ENCODE data around the gene HADH.
"Not testable (repeated sequence)": the region's sequence is repeated elsewhere in the genome, so short reads cannot be mapped to it uniquely, and the experiment has no call there.

The HADH gene

DNA sequence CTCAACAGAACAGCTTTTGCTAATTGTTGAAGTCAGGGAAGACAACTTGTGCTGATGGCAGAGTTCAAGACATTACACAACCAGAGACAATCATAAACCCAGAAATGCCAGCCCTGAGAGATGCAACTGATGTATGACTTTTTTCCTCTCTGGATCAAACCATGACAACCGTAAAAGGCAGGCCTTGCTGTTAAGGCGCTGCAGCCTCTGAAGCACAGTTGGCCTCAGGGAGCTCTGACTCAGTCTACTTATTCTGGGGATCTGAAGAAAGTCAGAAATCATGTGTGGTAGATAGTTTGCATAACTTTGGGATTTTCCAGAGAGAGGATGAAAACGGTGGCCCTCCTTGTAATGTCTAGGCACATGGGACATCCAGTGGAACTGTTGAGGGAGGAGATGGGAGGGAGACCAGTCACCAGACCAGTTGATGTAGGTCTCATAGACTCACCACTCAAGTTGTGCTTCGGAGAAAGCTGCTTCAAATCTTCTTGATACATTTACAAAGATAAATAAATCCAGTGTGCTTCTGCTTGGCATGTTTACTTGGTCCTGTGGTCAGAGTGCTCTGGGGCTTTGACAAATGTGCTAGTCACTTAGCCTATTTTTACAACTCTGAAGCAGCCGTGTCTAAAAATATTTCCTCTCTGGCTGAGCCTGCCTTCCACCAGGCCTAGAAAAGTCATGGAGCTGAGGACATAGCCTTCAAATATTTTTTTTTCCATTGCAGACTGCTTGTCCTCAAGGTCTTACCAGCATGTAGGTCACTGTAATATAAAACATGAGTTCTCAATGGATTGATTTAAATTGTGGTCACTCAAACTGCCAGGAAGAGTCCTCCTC is 7.5 kb downstream of the HADH start:
- DNase-seq: no peak

DNA sequence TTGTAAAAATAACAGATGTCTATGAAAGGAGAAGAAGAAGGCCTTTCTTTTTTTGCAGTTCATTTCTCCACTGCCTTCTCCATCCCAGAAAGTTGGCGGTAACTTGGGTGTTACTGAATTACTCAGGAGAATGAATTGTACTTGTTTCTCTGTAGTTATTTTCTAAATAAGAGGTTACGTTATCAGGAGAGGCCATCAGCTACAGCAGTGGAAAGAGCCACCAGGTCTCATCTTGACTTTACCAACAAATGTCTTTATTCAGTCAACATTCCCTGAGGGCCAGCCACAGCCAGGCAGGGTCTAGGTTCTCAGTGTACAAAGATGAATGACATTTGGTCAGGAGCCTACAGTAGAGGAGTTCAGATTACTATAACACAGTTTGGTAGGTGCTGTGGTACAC is 8.1 kb downstream of the HADH start:
- no peak for DNase-seq

DNA sequence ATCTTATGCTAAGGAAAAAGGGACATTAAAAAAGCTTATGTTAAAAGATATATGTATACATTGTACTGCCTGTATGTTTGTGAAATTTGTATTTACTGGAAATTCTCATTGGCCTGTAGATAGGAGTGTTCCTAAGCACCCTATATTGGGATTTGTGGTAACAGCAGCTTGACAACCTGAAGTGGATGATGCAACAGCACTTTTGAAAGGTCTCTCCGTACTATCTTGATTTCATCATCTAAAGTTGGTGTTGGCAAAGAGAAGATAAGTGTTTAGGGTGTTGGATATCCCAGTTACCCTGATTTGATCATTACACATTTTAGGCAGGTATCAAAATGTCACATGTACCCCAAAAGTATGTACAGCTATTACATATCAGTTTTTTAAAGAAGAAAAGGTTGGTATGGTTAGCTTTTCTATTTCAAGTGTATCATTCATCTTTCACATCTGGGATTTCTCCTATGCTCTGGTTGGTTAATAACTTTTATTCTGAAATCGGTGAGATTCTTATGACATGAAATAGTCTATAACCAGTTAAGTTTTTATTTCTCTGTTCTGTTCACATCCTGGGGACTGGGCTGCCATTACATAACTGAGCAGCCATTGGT is 10.3 kb downstream of the HADH start:
- no peak for DNase-seq

DNA sequence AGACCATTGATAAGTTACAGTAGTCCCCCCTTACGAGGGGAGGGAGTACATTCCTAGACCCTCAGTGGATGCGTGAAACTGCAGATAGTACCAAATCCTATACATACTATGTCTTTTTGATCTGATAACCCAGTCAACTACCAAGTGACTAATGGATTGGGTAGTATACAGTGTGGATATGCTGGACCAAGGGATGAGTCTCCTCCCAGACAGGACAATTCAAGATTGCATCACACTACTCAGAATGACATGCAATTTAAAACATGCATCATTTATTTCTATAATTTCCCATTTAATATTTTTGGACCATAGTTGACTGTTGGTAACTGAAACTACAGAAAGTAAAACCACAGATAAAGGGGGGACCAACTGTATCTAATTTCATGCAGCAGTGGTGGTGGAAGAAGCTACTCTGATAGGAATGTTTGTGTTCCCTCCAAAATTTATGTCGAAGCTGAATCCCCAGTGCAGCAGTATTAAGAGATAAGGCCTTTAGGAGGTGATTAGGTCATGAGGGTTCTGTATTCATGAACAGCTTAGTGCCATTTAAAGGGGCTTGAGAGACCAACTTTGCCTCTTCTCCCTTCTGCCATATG is 11.9 kb downstream of the HADH start:
- DNase-seq: no peak

DNA sequence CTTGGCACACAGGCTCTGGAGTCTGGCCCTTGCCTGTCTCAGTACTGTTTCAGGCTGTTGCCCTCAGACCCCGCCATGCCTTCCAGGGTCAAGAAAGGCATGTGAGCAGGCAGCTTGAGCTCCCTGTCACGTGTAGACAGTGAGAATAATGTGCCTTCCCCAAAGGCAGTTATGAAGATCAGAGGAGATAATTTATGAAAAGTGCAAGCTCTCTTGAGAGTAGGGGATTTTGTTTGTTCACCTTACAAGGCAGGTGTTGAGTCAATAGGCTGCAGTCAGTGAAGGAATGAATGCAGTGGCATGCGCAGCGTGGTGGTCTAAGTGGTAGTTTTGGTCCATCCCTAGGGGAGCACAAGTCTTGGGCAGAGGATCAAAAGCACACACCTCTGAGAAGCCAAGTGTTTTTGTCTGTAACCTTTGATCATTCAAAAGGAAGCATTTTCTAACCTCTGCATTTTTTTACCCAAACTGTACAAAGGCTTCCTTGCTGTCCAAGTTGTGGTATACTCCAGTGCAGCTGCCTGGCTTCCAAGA is 14.4 kb downstream of the HADH start:
- DNase-seq: no peak

DNA sequence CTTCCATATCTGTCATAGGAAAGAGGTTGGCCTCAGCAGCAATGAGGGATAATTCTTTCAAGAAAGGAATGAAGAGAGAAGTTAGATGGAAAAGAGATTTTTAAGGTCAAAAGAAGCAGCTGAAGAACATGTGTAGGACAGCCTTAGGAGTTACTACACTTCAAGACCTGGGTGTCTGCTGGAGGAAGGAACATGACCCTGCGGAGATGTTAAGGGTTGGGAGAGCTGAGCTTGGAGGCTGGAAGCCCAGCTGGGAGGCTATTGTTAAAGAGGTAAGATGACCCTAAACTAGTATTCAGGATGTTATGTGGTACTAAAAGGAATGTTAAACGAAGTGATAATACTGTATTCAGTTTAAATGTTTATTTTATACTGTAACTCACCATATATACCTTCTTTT is 15.0 kb downstream of the HADH start:
- DNase-seq: no peak

DNA sequence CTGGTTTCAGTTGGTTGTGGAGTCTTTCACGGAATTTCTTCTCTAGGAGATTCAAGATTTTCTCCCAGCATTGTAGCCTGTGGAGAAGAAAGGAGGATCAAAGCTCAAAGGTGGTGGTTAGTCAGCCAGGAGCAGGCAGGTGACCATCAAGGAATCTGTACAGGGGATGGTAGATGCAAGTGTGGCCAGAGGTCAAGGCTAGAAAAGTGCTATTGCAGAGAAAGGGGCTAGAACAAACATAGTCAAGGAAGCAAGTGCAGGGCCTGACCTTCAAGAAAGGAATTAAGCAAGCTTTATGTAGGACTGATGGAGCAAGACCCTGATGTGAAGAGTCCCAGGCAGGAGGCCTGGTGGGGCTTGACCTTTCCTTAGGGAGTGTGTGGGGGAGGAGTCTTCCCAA is 16.1 kb downstream of the HADH start:
- DNase-seq: no peak

DNA sequence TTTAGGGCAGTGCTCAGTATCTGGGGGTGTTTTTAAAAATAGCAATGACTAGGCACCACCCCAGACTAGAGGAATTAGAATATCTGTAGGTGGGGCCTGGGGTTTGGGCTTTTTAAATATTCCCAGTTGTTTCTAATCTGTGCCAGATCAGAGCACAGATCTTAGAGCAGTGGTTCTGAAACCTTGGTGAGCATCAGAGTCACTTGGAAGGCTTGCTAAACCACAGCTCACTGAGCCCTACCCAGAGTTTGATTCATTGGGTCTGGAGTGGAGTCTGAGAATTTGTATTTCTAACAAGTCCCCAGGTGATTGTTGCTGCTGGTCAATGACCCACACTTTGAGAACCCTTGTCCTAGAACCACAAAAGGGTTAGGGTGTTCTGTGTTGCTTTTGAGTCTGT is 16.7 kb downstream of the HADH start:
- DNase-seq: no peak

DNA sequence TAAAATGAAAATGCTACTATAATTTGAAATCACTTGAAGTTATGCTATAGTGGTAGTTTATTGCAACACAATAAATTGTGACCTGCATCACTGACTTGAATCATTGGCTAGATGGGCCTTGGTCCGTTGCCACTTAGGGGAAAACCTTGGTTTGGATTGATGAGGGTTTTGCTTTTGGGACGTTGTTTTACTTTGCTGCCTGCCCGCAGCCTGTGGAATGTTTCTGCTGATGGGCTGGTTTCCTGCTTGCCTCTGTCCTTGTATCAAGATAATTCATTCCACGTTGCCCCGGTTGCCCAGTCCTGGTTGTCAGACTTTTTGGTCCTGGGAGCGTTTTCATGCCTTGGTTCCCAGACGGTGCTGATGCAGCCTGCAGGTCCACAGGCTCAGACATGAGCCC is 18.3 kb downstream of the HADH start:
- DNase-seq: no peak

DNA sequence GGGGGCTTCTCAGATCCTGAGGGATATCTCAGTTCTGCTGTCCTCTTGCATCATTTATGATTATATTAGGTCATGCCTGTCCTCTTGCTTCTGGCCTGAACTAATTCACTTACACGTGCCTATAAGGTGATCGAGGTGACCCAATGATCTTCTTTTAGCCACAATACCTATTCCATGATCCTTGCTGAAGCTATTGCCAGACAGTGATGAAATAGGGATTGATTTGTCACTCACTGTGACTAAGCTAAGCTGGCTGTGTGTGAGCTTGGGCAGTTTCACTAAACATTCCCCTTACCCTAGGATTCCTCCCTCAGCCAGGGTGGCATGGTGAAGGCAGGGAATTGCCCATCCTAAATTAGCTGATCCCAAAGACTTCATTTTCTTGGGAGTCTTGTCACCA is 19.0 kb downstream of the HADH start:
- DNase-seq: no peak

DNA sequence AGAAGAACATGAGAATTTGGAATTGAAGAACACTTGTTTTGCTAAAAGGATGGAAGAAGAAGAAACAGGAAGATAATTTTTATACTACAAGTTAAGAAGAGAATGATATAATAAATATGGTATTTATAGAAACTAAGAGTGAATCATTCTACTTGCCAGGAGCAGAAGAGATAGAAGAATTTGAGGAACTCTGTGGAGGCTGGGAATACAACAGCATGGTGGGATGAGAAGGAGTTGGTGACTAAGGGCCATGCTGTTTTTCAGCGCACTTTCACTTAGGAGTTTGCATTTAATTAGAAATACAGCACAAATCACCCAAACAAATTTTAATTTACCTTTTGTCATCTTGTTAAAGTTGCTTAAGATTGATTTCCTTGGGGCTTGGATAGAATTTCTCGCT is 20.5 kb downstream of the HADH start:
- DNase-seq: no peak

DNA sequence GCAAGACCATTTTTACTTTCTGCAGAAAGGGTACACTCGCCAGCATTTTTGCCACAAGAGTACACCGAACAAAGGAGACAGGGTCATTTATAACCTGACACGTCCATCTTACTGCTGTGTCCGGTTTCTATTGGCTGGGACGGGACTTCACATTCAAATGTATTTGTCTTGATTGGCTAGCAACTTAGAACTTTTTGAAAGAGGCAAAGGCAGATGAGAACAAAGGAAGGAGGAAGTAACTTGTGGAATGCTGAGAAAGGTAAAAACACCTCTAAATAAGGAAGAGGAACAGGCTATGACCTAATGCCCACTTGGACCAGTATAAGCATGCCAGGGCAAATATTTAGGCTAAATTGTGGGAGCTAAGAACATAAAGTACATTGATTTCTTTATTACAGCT is 22.7 kb downstream of the HADH start:
- DNase-seq: not testable (repeated sequence)

DNA sequence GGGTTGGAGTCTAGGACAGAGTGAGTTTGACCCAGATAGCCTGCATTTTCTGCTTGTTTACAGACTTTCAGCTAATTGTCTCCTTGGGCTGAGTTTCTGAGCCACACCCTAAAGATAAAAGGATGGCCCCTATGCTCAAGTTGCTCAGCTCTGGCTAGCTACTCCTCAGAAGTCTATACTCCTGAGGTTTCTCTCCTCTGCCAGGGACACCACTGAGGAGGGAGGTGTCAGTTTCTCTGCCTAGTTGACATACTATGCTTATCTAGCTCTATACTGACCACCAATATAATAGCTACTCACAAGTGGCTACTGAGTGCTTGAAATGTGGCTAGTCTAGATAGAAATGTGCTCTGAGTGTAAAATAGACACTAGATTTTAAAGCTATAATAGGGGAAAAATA is 23.6 kb downstream of the HADH start:
- no peak for DNase-seq

DNA sequence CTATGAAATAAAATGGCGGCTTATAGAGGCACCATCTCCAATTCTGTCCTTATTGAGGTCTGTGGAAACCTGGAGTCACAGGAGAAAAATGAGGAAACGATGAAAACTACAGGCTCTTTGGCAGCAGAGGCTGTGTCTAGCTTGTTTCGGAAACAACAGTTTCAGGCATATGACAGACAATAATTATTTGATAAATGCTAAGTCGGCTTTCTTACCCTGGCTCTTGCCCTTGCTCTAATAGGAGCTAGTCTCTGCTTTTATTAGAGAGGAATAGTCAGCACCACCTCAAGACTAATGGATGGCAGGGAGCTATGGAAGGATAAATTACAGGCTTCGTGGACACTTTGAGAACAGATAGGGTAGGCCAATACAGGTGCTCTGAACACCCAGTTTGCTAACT is 24.3 kb downstream of the HADH start:
- DNase-seq: no peak

DNA sequence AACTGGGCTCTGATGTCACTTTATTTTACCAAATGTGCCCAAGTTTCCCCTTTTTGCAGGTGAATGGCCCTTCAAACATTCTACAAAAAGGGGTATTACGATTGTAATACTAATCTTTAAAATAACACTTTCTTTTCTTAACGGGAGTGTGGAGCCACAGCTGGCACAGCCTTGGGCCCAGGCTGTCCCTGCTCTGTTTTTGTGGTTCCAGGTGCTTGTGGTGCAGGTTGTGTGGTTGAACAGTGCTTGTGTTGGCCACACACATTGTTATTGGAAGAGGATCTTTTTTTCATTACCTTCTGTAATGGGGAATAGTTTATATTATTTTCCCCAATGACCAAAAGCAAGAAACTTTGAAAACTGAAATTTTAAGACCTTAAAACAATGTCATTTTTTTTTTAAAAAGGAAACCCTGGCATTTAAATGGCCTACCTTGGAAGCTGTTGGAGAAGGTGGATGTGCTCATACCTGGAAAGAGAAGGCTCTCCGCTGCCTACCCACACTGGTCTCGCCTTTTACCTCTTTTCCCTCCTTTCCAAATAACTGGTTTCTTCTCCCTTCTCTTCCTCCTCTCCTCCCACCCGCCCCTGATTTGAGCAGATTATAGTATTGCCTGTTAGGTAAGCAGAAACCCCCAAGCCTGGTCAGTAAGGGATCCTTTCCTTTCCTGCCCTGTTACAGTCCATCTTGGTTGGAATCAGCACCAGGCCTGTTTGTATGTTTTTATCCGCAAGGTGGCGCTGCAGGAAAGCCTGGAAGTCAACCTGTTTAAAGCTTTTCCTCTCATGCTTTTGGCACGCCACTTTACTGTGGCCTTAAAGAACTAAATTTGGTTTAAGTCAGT is 28.6 kb downstream of the HADH start:
- DNase-seq: peak; percentile 84

DNA sequence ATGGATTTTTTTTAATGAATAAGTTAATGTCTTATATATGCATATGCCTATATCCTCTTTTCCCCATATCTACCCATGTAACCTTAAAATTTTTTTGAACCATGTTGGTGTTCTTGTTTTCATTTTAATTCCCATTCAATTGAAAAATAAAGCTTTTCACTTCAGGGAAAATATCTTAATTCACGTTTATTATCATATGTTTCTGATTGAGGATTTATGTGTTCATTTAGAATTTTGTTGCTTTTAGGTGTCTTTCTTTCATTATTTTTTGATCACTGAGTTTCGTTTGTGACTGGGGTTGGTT is 29.1 kb downstream of the HADH start:
- DNase-seq: no peak

DNA sequence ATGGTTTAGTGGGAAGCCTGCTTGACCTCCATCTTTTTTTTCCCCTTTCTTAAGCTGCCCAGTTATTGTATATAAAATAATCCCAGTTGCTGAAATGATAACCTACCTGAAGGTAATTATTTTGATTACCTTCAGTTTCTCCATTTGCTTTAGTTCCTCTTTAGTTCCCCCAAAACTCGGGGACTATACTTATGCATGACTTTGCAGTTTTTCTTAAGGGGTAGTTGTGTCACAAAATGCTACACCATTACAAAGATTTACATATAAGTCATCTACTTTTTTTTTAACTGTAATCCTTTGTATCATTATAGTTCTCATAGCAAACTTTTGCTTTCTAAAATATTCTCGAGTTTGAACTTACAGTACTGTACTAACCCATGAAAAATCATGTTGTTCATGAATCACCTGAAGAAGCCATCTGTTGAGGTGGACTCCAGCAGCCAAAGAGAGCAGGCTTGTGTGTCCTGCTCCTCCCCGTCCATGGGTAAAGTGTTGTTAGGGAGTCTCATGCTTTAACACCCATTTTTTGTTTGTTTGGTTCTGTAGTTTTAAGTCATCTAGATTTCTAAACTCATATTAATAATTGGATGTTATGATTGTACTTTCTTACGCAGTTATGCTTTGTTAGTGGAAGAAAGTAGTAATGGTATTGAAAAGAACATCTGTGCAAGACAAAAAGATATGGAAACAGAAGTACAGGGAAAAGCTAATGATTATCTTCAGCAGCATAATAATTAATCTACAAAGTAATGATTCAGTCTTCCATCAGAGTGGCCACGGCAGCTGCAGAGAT is 34.6 kb downstream of the HADH start:
- no peak for DNase-seq

DNA sequence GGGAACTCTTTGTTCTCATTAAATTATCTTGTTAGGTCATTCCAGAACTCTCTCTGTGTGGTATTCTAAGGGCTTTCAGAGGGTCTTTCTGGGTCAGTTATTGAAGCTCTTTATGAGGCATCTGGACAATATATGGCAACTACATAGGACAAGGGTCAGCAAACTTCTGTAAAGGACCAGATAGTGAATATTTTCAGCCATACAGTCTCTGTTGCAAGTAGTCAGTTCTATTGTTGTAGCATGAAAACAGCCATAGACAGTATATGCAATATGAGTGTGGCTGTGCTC is 35.1 kb downstream of the HADH start:
- no peak for DNase-seq

DNA sequence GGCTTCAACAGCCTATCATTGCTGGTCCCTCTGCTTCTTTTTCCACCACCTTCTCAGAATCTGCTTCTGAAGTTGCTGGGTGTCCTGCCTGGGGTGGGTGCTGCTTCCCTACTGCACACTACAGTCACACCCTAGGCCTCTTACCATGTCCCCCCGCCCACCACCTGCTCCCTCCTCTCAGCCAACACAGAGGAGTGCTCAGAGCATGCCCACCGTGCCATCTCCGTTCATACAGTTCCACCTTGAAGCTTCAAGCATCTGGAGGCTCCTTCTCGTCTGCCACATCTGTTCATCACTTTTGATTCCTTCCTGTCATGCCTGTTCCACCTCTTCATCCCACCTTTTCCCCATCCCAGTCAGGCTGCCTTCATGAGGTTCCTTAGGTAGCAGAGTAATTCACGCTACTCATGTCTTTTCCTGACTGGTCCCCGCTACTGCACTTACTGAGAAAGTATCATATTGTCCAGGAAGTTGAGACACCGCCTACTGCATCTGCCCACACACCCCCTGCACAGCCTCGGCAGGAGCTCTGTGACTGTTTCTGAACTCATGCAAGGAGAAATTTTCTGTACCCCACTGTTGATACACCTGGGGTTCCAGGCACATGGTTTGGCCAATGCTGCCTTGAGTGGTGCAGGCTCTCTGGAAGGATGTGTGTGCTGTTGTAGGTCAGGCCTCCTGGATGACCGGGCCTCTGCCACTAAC is 39.5 kb downstream of the HADH start:
- DNase-seq: peak; percentile 68

DNA sequence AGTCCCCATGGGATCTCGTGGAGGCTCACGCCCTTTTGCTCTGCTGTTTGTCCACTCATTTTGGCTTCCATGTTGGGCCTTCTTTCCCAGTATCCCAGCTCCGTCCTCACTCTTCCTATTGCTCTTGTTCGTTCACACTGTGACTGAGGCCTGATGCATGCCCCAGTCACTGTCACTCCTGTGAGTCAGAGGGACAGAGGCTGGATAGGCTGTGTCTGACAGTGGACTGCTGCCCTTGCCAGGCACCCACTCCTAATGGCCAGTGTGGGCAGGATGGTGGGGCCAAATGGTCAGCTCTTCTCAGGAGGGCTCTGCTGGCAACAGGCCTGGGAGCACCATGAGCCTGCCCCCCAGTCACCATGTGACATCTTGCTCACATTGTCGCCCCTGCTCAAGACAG is 40.0 kb downstream of the HADH start:
- DNase-seq: no peak

DNA sequence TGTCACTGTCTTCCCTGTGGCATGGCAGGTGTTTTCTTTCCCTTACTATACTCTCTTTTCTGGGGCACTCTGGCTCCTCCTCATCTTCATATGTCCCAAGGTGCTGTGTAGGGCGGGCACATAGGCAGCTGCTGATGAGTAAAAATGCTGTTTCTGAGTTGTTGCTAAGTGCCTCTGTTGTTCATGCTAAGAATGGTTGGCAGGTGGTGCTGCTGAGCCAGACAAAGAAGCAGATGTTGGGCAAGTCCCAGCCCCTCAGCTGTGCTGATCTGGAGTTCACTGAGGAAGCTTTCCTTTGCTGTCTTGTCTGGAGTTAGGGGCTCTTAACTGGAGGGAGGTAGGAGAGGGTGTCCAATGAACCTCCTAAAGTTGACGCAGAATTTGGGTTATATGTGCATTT is 40.6 kb downstream of the HADH start:
- peak; percentile 79 for DNase-seq

DNA sequence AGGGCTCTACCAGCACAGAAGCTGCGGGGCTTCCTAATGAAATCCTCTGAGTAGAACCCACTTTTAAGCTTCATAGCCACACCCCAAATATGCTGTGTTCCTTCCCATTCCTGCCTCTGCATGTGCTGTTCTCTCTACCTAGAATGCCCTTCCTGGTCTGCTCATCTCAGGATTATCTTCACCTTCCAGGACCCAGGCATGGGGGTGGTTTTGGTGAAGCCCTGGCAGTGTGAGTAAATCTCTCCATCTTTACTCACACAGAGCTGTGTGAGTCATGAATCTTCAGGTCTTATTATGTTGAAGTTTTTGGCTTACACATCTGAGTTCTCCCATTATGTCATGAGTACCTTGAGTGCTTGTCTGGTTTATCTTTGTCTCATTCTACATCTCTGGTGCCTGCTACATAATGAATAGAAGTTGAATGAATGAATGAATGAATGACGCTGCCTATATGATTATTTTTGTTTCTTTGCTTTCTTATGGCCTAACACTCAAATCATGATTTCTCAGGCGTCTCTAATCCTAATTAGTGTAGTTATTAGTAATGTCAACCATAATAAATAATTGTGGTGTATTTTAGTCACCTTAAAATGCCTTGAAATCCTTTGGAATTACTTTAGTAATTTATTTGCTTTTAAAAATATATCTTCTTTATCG is 41.9 kb downstream of the HADH start:
- peak; percentile 70 for DNase-seq

Measured in activated naive CD4-positive, alpha-beta T cell treated with anti-CD3 and anti-CD28 coated beads, Interleukin-2, amount 50 U/mL, for 16 hours (primary cell).